Retinal pigment epithelial cell (primary cell): ENCODE results near the gene TBC1D2.

ENCODE experiments used
- DNase-seq: peaks from one replicate; pipeline ENCODE4 v3.0.0-alpha.2; 2010; ENCODE audit warnings: low read depth
- H3K4me3 ChIP-seq: 2 replicates; pipeline ENCODE4 v1.5.1; 2011; ENCODE audit warnings: mild to moderate bottlenecking, low read length, control low read depth, moderate library complexity
- CTCF ChIP-seq: conservative IDR thresholded peaks from 2 replicates; pipeline ENCODE4 v1.5.1; 2011; ENCODE audit warnings: low read depth, low read length, control low read depth, inconsistent platforms

The TBC1D2 gene

GRCh38 chr9:98218562-98219363, 36.7 kb downstream of the TBC1D2 start:
- no peak for DNase-seq
- no peak for TF ChIP-seq CTCF

GRCh38 chr9:98217255-98217654, 38.2 kb downstream of the TBC1D2 start:
- no peak for TF ChIP-seq CTCF
- DNase-seq: no peak

More at GRCh38 chr9:98218562-98219363, 36.7 kb downstream of the TBC1D2 start:
- no peak overlapping the region for H3K4me3 ChIP-seq

GRCh38 chr9:98216391-98216790, 39.1 kb downstream of the TBC1D2 start:
- no peak for DNase-seq
- TF ChIP-seq CTCF: no peak

More at GRCh38 chr9:98217255-98217654, 38.2 kb downstream of the TBC1D2 start:
- H3K4me3 ChIP-seq: no peak overlapping the region

GRCh38 chr9:98215821-98216220, 39.6 kb downstream of the TBC1D2 start:
- DNase-seq: no peak
- no peak overlapping the region for H3K4me3 ChIP-seq

More at GRCh38 chr9:98216391-98216790, 39.1 kb downstream of the TBC1D2 start:
- no peak overlapping the region for H3K4me3 ChIP-seq

DNA sequence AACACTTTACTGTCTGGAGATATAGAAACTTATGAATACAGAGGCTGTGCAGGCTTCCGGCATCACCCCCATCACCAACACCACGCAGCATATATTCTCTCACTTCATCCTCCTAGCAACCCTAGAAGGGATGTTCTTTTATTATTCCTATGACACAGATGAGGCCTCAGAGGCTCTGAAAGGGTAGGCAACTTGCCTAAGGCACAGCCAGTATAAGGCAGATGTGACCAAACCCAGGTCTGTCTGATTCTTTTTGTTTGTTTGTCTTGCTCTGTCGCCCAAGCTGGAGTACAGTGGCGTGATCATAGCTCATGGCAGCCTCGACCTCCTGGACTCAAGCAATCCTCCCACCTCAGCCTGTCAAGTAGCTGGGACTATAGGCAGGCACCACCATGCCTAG, 40.2 kb downstream of the TBC1D2 start:
- no peak for DNase-seq
- H3K4me3 ChIP-seq: no peak overlapping the region
- no peak for TF ChIP-seq CTCF

More at GRCh38 chr9:98215821-98216220, 39.6 kb downstream of the TBC1D2 start:
- TF ChIP-seq CTCF: peak; percentile 54

DNA sequence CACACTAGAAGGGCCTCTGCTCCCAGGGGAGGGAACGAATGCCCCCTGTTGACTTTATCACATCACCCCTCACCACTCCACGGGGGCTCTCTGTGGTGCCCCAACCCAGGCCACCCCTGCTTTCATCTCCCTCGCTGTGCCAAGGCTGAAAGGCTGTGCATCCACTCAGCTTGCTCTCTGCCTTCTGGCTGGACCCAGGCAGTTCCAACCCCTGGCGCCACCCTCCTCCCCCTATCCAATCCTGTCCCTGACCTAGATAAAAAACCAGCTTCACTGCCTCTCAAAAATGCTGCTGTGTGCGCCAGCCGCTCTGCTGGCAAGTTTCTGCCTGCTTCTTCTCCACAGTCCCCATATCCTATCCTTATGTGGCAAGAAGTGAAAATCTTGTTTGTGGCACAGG, 40.6 kb downstream of the TBC1D2 start:
- H3K4me3 ChIP-seq: no peak overlapping the region
- no peak for DNase-seq
- no peak for TF ChIP-seq CTCF

GRCh38 chr9:98211260-98211659, 44.2 kb downstream of the TBC1D2 start:
- DNase-seq: no peak
- TF ChIP-seq CTCF: no peak
- no peak overlapping the region for H3K4me3 ChIP-seq
